PC-9 (cell line): ENCODE measurements around the gene RTL10. TPM values are rescaled to one million over a fixed set of nuclear protein-coding genes. Genes with fewer than 3 reads are reported as not detected.

Source experiments
- BruUV-seq: library from RNA; stranded (reverse); fragments of 400-500 nt; replicated peaks from 2 replicates; lab custom pipeline; 2021; lab: Mats Ljungman, UMichigan
- CTCF ChIA-PET: fragments of 300-600 bp; sonication (Branson Sonifier 250); formaldehyde crosslinking; loops from one replicate; lab custom pipeline; 2022; ENCODE audit warnings: antibody characterized with exemption; lab: Charles Lee
- POLR2A ChIA-PET: fragments of 300-600 bp; sonication (Branson Sonifier 250); formaldehyde crosslinking; loops from one replicate; lab custom pipeline; 2022; ENCODE audit warnings: antibody characterized with exemption; ENCODE audit not compliant: unreplicated experiment; lab: Charles Lee
- DNase-seq, 2 experiments: peaks; one replicate each; pipeline versions ENCODE4 v3.0.0 to v3.0.0-alpha.2; 2015 to 2022; ENCODE audit warnings: mixed read lengths in 1 of 2
- H2AFZ ChIP-seq: fragments of 200-600 bp; sonication (generic); 2 replicates; pipeline ENCODE4 v1.8.1; 2017; ENCODE audit warnings: antibody characterized with exemption
- H3F3A ChIP-seq: fragments of 200-600 bp; sonication (generic); 2 replicates; pipeline ENCODE4 v1.8.1; 2017; ENCODE audit warnings: antibody characterized with exemption, mild to moderate bottlenecking, low read depth; ENCODE audit not compliant: insufficient read depth
- H3K27ac ChIP-seq: fragments of 200-600 bp; sonication (generic); 2 replicates; pipeline ENCODE4 v1.6.1; 2016; ENCODE audit warnings: mixed run types
- H3K27me3 ChIP-seq: fragments of 200-600 bp; sonication (generic); 2 replicates; pipeline ENCODE4 v1.6.1; 2016; ENCODE audit warnings: low read depth, mixed run types; ENCODE audit not compliant: insufficient read depth
- H3K36me3 ChIP-seq: fragments of 200-600 bp; sonication (generic); 2 replicates; pipeline ENCODE4 v1.6.1; 2016; ENCODE audit warnings: low read depth, mixed run types
- H3K4me1 ChIP-seq: fragments of 200-600 bp; sonication (generic); replicated peaks from 2 replicates; pipeline ENCODE4 v1.6.1; 2016; ENCODE audit warnings: mixed run types; ENCODE audit not compliant: insufficient read depth
- H3K4me2 ChIP-seq: fragments of 200-600 bp; sonication (generic); 2 replicates; pipeline ENCODE4 v1.6.1; 2017; ENCODE audit warnings: mixed run types
- H3K4me3 ChIP-seq: fragments of 200-600 bp; sonication (generic); 2 replicates; pipeline ENCODE4 v1.6.1; 2016; ENCODE audit warnings: mixed run types
- H3K79me2 ChIP-seq: fragments of 200-600 bp; sonication (generic); 2 replicates; pipeline ENCODE4 v1.6.1; 2017; ENCODE audit warnings: low read depth, mixed run types
- H3K9me2 ChIP-seq: fragments of 200-600 bp; sonication (generic); 2 replicates; pipeline ENCODE4 v1.8.1; 2017; ENCODE audit warnings: mild to moderate bottlenecking; ENCODE audit not compliant: insufficient read depth
- H3K9me3 ChIP-seq: fragments of 200-600 bp; sonication (generic); 2 replicates; pipeline ENCODE4 v1.8.1; 2016; ENCODE audit warnings: low read depth; ENCODE audit not compliant: insufficient read depth
- H4K20me1 ChIP-seq: fragments of 200-600 bp; sonication (generic); 2 replicates; pipeline ENCODE4 v1.8.1; 2017; ENCODE audit not compliant: insufficient read depth
- CTCF ChIP-seq: fragments of 200-600 bp; sonication (generic); conservative IDR thresholded peaks from 2 replicates; pipeline ENCODE4 v1.6.1; 2017; ENCODE audit warnings: mixed run types, antibody characterized with exemption, mild to moderate bottlenecking, moderate library complexity
- EZH2 ChIP-seq: fragments of 200-600 bp; sonication (generic); IDR thresholded peaks from 2 replicates; pipeline ENCODE4 v1.8.0; 2017; ENCODE audit warnings: antibody characterized with exemption, low read depth
- intact Hi-C: fragments of 100-400 bp; cut with micrococcal nuclease; formaldehyde crosslinking; loops from one replicate; pipeline ENCODE4 v1.10.0; 2022; ENCODE audit not compliant: unreplicated experiment
- total RNA-seq: library from RNA; stranded (reverse); gene quantifications from 2 replicates; pipeline ENCODE4 v1.2.3, GENCODE V29; 2021

RTL10 gene
- total RNA-seq, 1 experiment from 2014 or later = 23.5 TPM

- CTCF ChIA-PET = no interaction called here
These were observed 23.7 kb downstream of the RTL10 start for GRCh38 chr22:19831016-19831415.

GRCh38 chr22:19828035-19828401 is 26.7 kb downstream of the RTL10 start:
- H3K9me3 ChIP-seq = no peaks in the 10 kb centered on the region
- peaks cover 30% of the 10 kb centered on the region for H3F3A ChIP-seq
- no peak for DNase-seq
- no peak overlapping the region for H3K27ac ChIP-seq
- intact Hi-C loops = no loop called here
- H2AFZ ChIP-seq = no peak overlapping the region
- no peaks in the 10 kb centered on the region for H3K36me3 ChIP-seq
- ChIA-PET POLR2A (no interaction called here), CTCF (no interaction called here)
- H3K9me2 ChIP-seq = no peaks in the 10 kb centered on the region
- no peaks in the 10 kb centered on the region for H3K79me2 ChIP-seq
- no peak overlapping the region for H3K4me3 ChIP-seq
- BruUV-seq = no TSS peak
- H4K20me1 ChIP-seq = 0 out of 2 replicates have a peak, but pooled peaks cover 10% of the 10 kb centered on the region
- peaks cover 33% of the 10 kb centered on the region for H3K4me1 ChIP-seq
- H3K27me3 ChIP-seq = no peaks in the 10 kb centered on the region
- no peak overlapping the region for H3K4me2 ChIP-seq
- TF ChIP-seq EZH2 (no peak), CTCF (no peak)

More at GRCh38 chr22:19831016-19831415, 23.7 kb downstream of the RTL10 start:
- Histone ChIP-seq H3K36me3 (no peaks in the 10 kb centered on the region), H3K9me3 (no peaks in the 10 kb centered on the region), H3K9me2 (no peaks in the 10 kb centered on the region), H3K27ac (no peak overlapping the region), H3K79me2 (no peaks in the 10 kb centered on the region), H4K20me1 (no peaks in the 10 kb centered on the region), H3K27me3 (no peaks in the 10 kb centered on the region), H2AFZ (no peak overlapping the region), H3K4me3 (no peak overlapping the region), H3K4me1 (peaks cover 3% of the 10 kb centered on the region; the same call in 1 of the 2 replicates), H3K4me2 (no peak overlapping the region), H3F3A (0 out of 2 replicates have a peak, but pooled peaks cover 2% of the 10 kb centered on the region)
- intact Hi-C loops = no loop called here
- TF ChIP-seq EZH2 (no peak), CTCF (no peak)
- POLR2A ChIA-PET = no interaction called here
- no TSS peak for BruUV-seq
- DNase-seq = no peak

GRCh38 chr22:19827341-19828034 is 27.2 kb downstream of the RTL10 start:
- H3K27me3 ChIP-seq = no peaks in the 10 kb centered on the region
- no peaks in the 10 kb centered on the region for H3K9me2 ChIP-seq
- ChIA-PET CTCF (no interaction called here), POLR2A (no interaction called here)
- DNase-seq = no peak
- H2AFZ ChIP-seq = no peak overlapping the region
- no peaks in the 10 kb centered on the region for H3K79me2 ChIP-seq
- 0 out of 2 replicates have a peak, but pooled peaks cover 12% of the 10 kb centered on the region for H4K20me1 ChIP-seq
- TF ChIP-seq CTCF = no peak
- no peak for TF ChIP-seq EZH2
- H3K4me3 ChIP-seq = no peak overlapping the region
- intact Hi-C loops = no loop called here
- H3K27ac ChIP-seq = no peak overlapping the region
- no TSS peak for BruUV-seq
- H3F3A ChIP-seq = peaks cover 32% of the 10 kb centered on the region
- H3K9me3 ChIP-seq = no peaks in the 10 kb centered on the region
- H3K36me3 ChIP-seq = no peaks in the 10 kb centered on the region
- H3K4me2 ChIP-seq = no peak overlapping the region
- peaks cover 38% of the 10 kb centered on the region for H3K4me1 ChIP-seq
